NT2/D1 (cell line): ENCODE results near the gene RABGGTA.

Experiments
- DNase-seq: peaks from one replicate; pipeline ENCODE4 v3.0.0-alpha.2; 2011; ENCODE audit warnings: low read depth, low spot score
- H3K27me3 ChIP-seq: 2 replicates; pipeline ENCODE4 v1.6.0; 2011; ENCODE audit warnings: mild to moderate bottlenecking; ENCODE audit not compliant: insufficient read length, insufficient read depth
- H3K36me3 ChIP-seq: 2 replicates; pipeline ENCODE4 v1.6.1; 2011; ENCODE audit warnings: mild to moderate bottlenecking, low read length, mixed read lengths; ENCODE audit not compliant: insufficient read depth, insufficient read length
- H3K4me1 ChIP-seq: 2 replicates; pipeline ENCODE4 v1.5.1; 2011; ENCODE audit not compliant: insufficient read depth, insufficient read length
- H3K4me3 ChIP-seq: 2 replicates; pipeline ENCODE4 v1.5.1; 2011; ENCODE audit warnings: low read depth; ENCODE audit not compliant: insufficient read length
- H3K9ac ChIP-seq: 2 replicates; pipeline ENCODE4 v1.6.0; 2011; ENCODE audit warnings: low read depth; ENCODE audit not compliant: insufficient read length
- H3K9me3 ChIP-seq: 2 replicates; pipeline ENCODE4 v1.5.1; 2011; ENCODE audit warnings: mild to moderate bottlenecking, low read length; ENCODE audit not compliant: insufficient read depth
- SUZ12 ChIP-seq: IDR thresholded peaks from 2 replicates; pipeline ENCODE4 v1.6.1; 2011; ENCODE audit not compliant: insufficient read length, insufficient read depth; ENCODE audit errors: extremely low read depth
- YY1 ChIP-seq: IDR thresholded peaks from 2 replicates; pipeline ENCODE4 v1.6.1; 2011; ENCODE audit not compliant: insufficient read length, insufficient read depth
- ZNF274 ChIP-seq: IDR thresholded peaks from 2 replicates; pipeline ENCODE4 v1.6.1; 2011; ENCODE audit warnings: mild to moderate bottlenecking, low read depth, low read length

RABGGTA gene

DNA sequence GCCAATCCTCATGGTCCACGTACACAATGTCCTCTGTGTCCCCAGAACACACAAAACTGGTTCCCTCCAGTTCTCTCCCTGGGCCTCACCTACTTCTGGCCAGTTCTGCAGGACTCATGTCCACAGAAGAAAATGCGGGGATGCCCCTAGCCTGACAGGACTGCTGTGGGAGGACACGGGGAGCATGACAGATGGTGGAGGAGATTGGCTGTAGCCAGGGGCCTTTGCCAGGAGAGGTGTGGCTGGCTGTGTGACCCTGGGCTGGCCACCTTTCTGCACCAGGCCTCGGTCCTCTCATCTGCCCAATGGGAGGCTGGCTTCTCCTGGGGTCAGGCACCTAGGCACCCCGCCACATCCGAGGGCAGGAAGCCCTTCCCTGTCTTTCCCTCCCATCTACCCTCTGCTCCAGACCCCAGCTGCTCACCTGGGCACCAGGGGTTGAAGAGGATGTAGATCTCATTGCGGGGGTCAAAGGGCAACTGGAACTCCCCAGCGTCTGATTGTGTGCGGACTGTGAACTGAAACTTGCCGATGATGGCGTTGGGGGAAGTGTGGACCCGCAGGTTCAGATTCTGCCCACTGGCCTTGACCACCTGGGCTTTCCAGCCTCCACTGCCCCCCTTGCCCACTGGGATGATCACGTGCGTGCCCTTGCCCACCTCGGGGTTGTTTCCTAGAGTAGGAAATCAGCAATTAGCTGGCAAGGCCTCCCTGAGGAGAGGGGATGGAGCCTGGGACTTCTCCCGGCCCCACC lies 11.2 kb downstream of the RABGGTA start:
- Histone ChIP-seq H3K9me3 (no peaks in the 10 kb centered on the region), H3K27me3 (no peaks in the 10 kb centered on the region), H3K9ac (no peak overlapping the region), H3K4me1 (peaks cover 11% of the 10 kb centered on the region), H3K4me3 (no peak overlapping the region), H3K36me3 (peaks cover 22% of the 10 kb centered on the region)
- no peak for DNase-seq
- no peak for TF ChIP-seq YY1
- TF ChIP-seq ZNF274: no peak
- TF ChIP-seq SUZ12: no peak

- H3K4me1 ChIP-seq: peaks cover 11% of the 10 kb centered on the region
- no peak for DNase-seq
- peaks cover 28% of the 10 kb centered on the region for H3K36me3 ChIP-seq
- H3K27me3 ChIP-seq: no peaks in the 10 kb centered on the region
- H3K9ac ChIP-seq: no peak overlapping the region
- TF ChIP-seq SUZ12 (no peak), YY1 (no peak), ZNF274 (no peak)
- no peak overlapping the region for H3K4me3 ChIP-seq
- no peaks in the 10 kb centered on the region for H3K9me3 ChIP-seq
Measured at GRCh38 chr14:24259282-24260025, 11.9 kb downstream of the RABGGTA start.

- Histone ChIP-seq H3K9ac (no peak overlapping the region), H3K4me1 (peaks cover 9% of the 10 kb centered on the region), H3K36me3 (peaks cover 29% of the 10 kb centered on the region), H3K4me3 (no peak overlapping the region), H3K27me3 (no peaks in the 10 kb centered on the region), H3K9me3 (no peaks in the 10 kb centered on the region)
- DNase-seq: no peak
- TF ChIP-seq SUZ12: no peak
Measured at GRCh38 chr14:24258548-24259265, 12.7 kb downstream of the RABGGTA start.

DNA sequence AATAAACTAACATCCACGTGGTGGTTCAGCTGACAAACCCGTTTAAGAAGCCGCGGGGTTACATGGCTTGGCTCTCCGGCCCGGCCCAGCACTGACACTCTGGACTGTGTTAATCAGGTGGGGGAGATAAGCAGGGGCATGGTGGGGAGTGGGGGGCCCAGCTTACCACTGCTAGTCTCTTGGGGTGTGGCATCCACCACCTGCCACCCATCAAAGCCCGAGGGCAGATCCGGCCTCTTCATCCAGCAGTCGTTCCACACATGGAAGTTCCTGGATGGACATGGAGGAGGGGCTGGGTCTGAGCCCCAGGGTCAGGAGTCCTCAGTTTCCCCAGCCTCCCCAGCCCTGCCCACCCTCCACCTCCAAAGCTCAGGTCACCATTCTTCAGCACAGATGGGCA lies 13.3 kb downstream of the RABGGTA start:
- Histone ChIP-seq H3K9me3 (no peaks in the 10 kb centered on the region), H3K4me3 (no peak overlapping the region), H3K4me1 (peaks cover 6% of the 10 kb centered on the region), H3K27me3 (no peaks in the 10 kb centered on the region), H3K36me3 (peaks cover 32% of the 10 kb centered on the region), H3K9ac (no peak overlapping the region)
- TF ChIP-seq SUZ12 (no peak), ZNF274 (no peak), YY1 (no peak)
- no peak for DNase-seq

DNA sequence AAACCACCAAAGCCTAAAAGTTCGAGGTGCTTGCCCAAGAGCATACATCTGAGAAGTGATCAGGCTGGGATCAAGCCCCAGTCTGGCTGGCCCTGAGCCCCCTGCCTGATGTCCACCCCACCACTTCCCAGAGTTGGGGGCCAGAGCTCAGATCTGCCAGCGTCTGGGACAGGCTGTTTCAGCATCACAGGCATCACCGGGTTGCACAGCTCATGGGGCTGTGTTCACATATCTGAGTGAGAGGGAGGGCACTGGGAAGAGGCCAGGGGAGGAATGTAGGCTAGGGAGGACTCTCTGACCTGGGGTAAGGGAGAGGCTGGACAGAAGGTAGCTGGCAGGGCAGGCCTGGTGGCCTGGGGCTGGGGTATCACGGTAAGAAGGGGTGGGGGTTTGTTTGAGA lies 14.4 kb downstream of the RABGGTA start:
- no peaks in the 10 kb centered on the region for H3K9me3 ChIP-seq

GRCh38 chr14:24255931-24256711 lies 15.3 kb downstream of the RABGGTA start:
- no peak for DNase-seq
- no peak for TF ChIP-seq ZNF274
- no peak for TF ChIP-seq SUZ12
- no peak for TF ChIP-seq YY1
- H3K4me1 ChIP-seq: peaks cover 4% of the 10 kb centered on the region

More for the DNA sequence above, 14.4 kb downstream of the RABGGTA start:
- H3K36me3 ChIP-seq: peaks cover 37% of the 10 kb centered on the region
- no peak overlapping the region for H3K4me3 ChIP-seq
- no peak for TF ChIP-seq ZNF274
- no peak for TF ChIP-seq YY1
- TF ChIP-seq SUZ12: no peak
- no peak for DNase-seq
- H3K9ac ChIP-seq: no peak overlapping the region
- H3K27me3 ChIP-seq: no peaks in the 10 kb centered on the region
- peaks cover 4% of the 10 kb centered on the region for H3K4me1 ChIP-seq

More at GRCh38 chr14:24255931-24256711, 15.3 kb downstream of the RABGGTA start:
- no peaks in the 10 kb centered on the region for H3K27me3 ChIP-seq
- no peaks in the 10 kb centered on the region for H3K9me3 ChIP-seq
- no peak overlapping the region for H3K9ac ChIP-seq
- H3K4me3 ChIP-seq: no peak overlapping the region
- peaks cover 30% of the 10 kb centered on the region for H3K36me3 ChIP-seq
